SK-N-SH (cell line): ENCODE data around the gene HMHB1.

Experiments
- CTCF ChIP-seq: fragments of 200-600 bp; sonication (generic); IDR thresholded peaks from 2 replicates; pipeline ENCODE4 v1.6.1; 2017; ENCODE audit warnings: antibody characterized with exemption, mild to moderate bottlenecking, moderate library complexity
- ELF1 ChIP-seq: IDR thresholded peaks from 2 replicates; pipeline ENCODE4 v1.4.0; 2012
- EP300 ChIP-seq, 2 experiments: IDR thresholded peaks; 2 replicates each; pipeline versions ENCODE4 v1.4.0 to v1.6.1; 2012; ENCODE audit warnings: borderline replicate concordance in 1 of 2, low read depth in 1 of 2, low read length in 1 of 2
- GABPA ChIP-seq: IDR thresholded peaks from 2 replicates; pipeline ENCODE4 v1.4.0; 2012; ENCODE audit warnings: low read depth, mild to moderate bottlenecking
- YY1 ChIP-seq: IDR thresholded peaks from 2 replicates; pipeline ENCODE4 v1.4.0; 2012; ENCODE audit warnings: low read depth, mild to moderate bottlenecking

DNA sequence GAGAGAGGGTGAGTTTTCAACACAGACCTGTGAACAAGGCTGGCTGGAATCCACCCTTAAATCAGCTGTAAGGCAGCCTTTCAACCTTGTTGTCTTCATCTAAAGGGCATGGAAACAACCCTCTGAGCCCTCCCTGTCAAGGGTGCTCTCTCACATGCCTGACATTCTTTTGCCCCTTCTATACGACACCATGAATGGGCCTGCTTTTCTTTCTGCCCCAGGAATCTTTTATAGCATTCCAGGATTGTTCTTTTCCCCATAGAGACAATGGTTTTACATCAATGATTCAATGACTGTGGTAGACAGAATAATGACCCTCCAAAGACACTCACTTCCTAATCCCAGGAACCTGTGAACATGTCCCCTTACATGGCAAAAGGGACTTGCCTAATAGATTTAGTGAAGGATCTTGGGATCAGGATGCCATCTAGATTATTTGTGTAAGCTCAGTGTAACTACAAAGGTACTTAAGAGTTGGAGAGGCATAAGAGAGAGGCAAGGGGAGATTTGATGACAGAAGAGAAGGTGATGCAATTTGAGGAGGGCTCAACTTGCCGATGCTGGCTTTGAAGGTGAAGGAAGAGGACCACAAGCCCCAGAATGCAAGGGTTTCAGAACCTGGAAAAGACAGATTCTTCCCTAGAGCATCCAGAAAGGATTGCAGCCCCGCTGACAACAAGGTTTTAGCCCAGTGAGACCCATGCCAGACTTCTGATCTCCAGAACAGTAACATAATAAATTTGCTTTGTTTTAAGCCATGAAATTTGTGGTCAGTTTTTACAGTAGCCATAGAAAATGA, 29.2 kb upstream of the HMHB1 start:
- TF ChIP-seq EP300 (IDR thresholded peaks at IDR 0.05; ENCODE audit: borderline replicate concordance in 1 of 2, low read depth in 1 of 2, low read length in 1 of 2) (no peak), CTCF (no peak), GABPA (no peak), ELF1 (no peak), YY1 (no peak)
